Upper lobe of right lung (tissue), 1 donor: ENCODE data around the gene MPND. TPM values are rescaled to one million over a fixed set of nuclear protein-coding genes. Genes with fewer than 3 reads are reported as not detected.

Source experiments
- ATAC-seq: fragments of 200-7000 bp; cut with Tn5 transposase; one replicate; pipeline ENCODE4 v1.9.1; 2020; ENCODE audit warnings: mild to moderate bottlenecking, moderate library complexity
- DNase-seq: peaks from one replicate; pipeline ENCODE4 v3.0.0-alpha.2; 2020
- H3K27ac ChIP-seq: fragments of 200-600 bp; one replicate; pipeline ENCODE4 v1.8.0; 2022
- H3K27me3 ChIP-seq: fragments of 200-600 bp; one replicate; pipeline ENCODE4 v1.8.0; 2022; ENCODE audit warnings: mild to moderate bottlenecking
- H3K36me3 ChIP-seq: fragments of 200-600 bp; one replicate; pipeline ENCODE4 v1.8.0; 2022
- H3K4me1 ChIP-seq: fragments of 200-600 bp; one replicate; pipeline ENCODE4 v1.8.0; 2022
- H3K4me3 ChIP-seq: fragments of 200-600 bp; one replicate; pipeline ENCODE4 v1.8.0; 2022; ENCODE audit warnings: mild to moderate bottlenecking
- H3K9me3 ChIP-seq: fragments of 200-600 bp; one replicate; pipeline ENCODE4 v1.8.0; 2022
- CTCF ChIP-seq: fragments of 200-600 bp; IDR thresholded peaks from one replicate; pipeline ENCODE4 v1.8.0; 2022; ENCODE audit warnings: antibody characterized with exemption
- intact Hi-C: fragments of 100-400 bp; cut with DNase I; formaldehyde crosslinking; loops from one replicate; pipeline ENCODE4 v1.11.0; 2022
- total RNA-seq: library from RNA; stranded (reverse); fragmentation: NEBNext Ultra II Directional; extraction: Animal tissue kit (Norgen Biotek cat#: 25700); gene quantifications from one replicate; pipeline ENCODE4 v1.2.1, GENCODE V29; 2021
- donor health status: DM: no; HTN: yes; CAD: no; lungs with severe emphysema.

Gene MPND
- total RNA-seq, 1 donor from 2014 or later = 29.3 TPM

GRCh38 chr19:4338441-4339355 lies 4.7 kb upstream of the MPND start, which contains the start of gene STAP2:
Gene STAP2 (minus strand): TSS chr19:4338827. CDS start chr19:4338753, 74 bp downstream.
- DNase-seq (peak; percentile 82), ATAC-seq (peak; percentile 2)
- TF ChIP-seq CTCF = no peak
- intact Hi-C loops = no loop called here
- Histone ChIP-seq H3K4me1 (peaks cover 5% of the 10 kb centered on the region), H3K27me3 (no peaks in the 10 kb centered on the region), H3K36me3 (no peaks in the 10 kb centered on the region), H3K4me3 (peak within 1 kb of the TSS; percentile 54), H3K9me3 (no peaks in the 10 kb centered on the region), H3K27ac (peak within 1 kb of the TSS; percentile 75)

GRCh38 chr19:4342314-4342614 lies 1.1 kb upstream of the MPND start:
- ATAC-seq = peak; percentile 16
- peaks cover 12% of the 10 kb centered on the region for H3K4me1 ChIP-seq
- H3K36me3 ChIP-seq = no peaks in the 10 kb centered on the region
- H3K4me3 ChIP-seq = peak overlapping the region; percentile 82
- H3K27ac ChIP-seq = peak overlapping the region; percentile 88
- DNase-seq = no peak
- H3K9me3 ChIP-seq = no peaks in the 10 kb centered on the region
- intact Hi-C loops = no loop called here
- no peaks in the 10 kb centered on the region for H3K27me3 ChIP-seq
- TF ChIP-seq CTCF = no peak

GRCh38 chr19:4342615-4343369 lies 570 bp upstream of the MPND start:
- DNase-seq = peak; percentile 96
- peak; percentile 93 for ATAC-seq
- Histone ChIP-seq H3K36me3 (no peaks in the 10 kb centered on the region), H3K4me3 (peak overlapping the region; percentile 82), H3K27ac (peak overlapping the region; percentile 88), H3K4me1 (peaks cover 12% of the 10 kb centered on the region), H3K9me3 (no peaks in the 10 kb centered on the region), H3K27me3 (no peaks in the 10 kb centered on the region)
- intact Hi-C loops = no loop called here
- TF ChIP-seq CTCF = peak; percentile 38

- H3K27ac ChIP-seq = no peak overlapping the region
- ATAC-seq = no peak
Observed at GRCh38 chr19:4345342-4346019, 2.1 kb downstream of the MPND start.

More at GRCh38 chr19:4345342-4346019, 2.1 kb downstream of the MPND start:
- intact Hi-C loops = no loop called here
- H3K4me1 ChIP-seq = peaks cover 12% of the 10 kb centered on the region
- no peak for DNase-seq
- no peaks in the 10 kb centered on the region for H3K27me3 ChIP-seq
- H3K4me3 ChIP-seq = no peak overlapping the region
- no peaks in the 10 kb centered on the region for H3K36me3 ChIP-seq
- H3K9me3 ChIP-seq = no peaks in the 10 kb centered on the region
- TF ChIP-seq CTCF = no peak
